ENCODE data around the gene CHRNB1.

- TF ChIP-seq CTCF (conservative IDR thresholded peaks at IDR 0.05; ENCODE audit: low read length), result no peak
- no peak for TF ChIP-seq EZH2phosphoT487 (IDR thresholded peaks at IDR 0.05; ENCODE audit: borderline replicate concordance, low read depth, low read length)
These were observed 52.4 kb downstream of the CHRNB1 start for GRCh38 chr17:7497228-7497627.

All from OCI-LY7 (cell line).